Ishikawa (cell line): Measurements from ENCODE around the gene PRKAR2B.

Experiments
- CREB1 ChIP-seq: IDR thresholded peaks from 2 replicates; pipeline ENCODE4 v1.6.1; 2012; ENCODE audit warnings: low read depth
- EGR1 ChIP-seq: IDR thresholded peaks from 2 replicates; pipeline ENCODE4 v1.6.1; 2012
- TF ChIP-seq, protein P1 (sequence below): IDR thresholded peaks from 2 replicates; pipeline ENCODE4 v1.6.1; 2012

DNA sequence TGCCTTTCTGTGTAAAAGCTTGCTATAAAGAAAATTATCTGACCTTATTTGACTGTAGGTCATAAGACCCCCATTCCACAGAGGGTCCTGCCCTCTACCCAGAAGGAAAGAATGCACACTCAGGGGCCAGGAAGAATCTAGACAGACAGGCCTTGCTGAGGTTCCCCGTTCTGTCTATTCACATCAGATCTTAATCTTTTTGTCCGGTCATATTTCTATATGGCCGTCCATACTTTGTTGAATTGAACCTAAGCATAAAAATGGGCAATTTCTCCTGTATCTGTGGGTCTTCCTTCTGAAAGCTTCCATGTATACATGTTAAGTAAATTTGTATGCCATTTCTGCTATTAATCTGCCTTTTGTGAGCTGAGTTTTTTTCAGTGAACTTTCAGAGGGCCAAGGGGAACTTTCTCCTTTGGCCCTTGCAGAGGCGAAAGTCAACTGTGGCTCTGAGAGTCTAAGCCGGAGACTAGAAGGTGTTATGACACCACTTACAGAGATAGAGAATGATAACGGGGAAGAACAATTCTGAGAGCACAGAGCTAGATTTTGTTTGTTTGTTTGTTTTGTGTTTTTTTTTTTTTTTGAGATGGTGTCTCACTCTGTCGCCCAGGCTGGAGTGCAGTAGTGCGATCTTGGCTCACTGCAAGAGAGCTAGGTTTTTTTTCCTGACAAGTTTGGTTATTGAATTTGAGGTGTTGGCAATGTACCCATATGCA, 11.6 kb upstream of the PRKAR2B start:
- TF ChIP-seq CREB1 (no peak), EGR1 (no peak)
- TF ChIP-seq, protein P1, sequence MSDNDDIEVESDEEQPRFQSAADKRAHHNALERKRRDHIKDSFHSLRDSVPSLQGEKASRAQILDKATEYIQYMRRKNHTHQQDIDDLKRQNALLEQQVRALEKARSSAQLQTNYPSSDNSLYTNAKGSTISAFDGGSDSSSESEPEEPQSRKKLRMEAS = no peak
